ENCODE measurements around the gene KIAA0408.

DNA sequence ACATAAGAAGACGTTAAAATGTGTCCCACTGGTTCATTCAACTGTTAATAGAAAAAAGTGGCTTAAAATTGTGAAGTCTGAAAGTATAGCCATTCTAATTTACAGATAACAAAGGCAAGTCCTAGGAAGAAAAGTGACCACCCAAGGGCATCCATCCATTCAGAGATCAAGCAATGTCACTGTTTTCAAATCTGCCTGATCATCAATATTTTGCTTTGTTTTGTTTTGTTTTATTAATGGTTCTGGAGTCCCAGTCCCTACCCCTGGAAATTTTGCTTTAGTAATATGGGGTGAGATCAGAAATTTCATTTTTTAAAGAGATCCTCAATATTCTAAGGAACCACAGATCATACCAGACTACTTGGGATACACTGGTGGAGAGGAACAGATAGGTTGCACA, 17.3 kb downstream of the KIAA0408 start:
- TF ChIP-seq POLR2A (IDR thresholded peaks at IDR 0.05; ENCODE audit: low read depth, low read length) (no peak), TAF1 (IDR thresholded peaks at IDR 0.05; ENCODE audit: borderline replicate concordance, low read depth, low read length) (no peak), POLR2AphosphoS5 (IDR thresholded peaks at IDR 0.05; ENCODE audit: low read depth, low read length) (no peak)

Measured in GM12892 (cell line).